ENCODE measurements around the gene XRN2. TPM values are rescaled to one million over a fixed set of nuclear protein-coding genes. Genes with fewer than 3 reads are reported as not detected.
A peak's percentile ranks its signal among the peaks of the same experiment; 100 is the strongest.

XRN2 gene
- total and polyA plus RNA-seq, 2 of the 13 experiments (the other 11 are each of a cell fraction or from before 2014, with no cell fraction given) = 90.3 to 171 TPM

DNA sequence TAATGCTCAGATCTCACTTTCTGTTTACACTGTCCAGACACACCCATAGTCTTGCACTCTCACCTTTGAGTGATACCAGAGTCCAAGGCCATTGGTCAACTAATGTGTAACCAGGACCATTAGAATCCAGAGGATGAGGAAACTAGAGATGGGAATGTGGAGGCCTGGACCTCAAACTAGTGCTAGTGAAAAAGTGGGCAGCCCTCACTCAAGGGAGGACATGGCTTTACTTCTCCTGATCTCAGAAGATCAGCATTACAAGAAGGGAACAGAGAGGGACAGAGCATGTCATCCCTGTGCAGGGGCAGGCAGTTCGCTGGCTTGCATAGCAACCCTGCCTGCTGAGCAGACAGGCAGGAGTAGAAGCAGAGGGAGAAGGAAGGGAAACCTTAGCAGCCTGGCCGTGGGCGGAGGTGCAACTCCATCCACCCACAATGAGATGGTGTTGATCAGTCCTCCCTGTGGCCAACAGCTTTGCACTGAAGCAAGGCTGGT is 22.6 kb upstream of the XRN2 start (continued):
- TF ChIP-seq ZNF629 (CRISPR knock-in tag; conservative IDR thresholded peaks at IDR 0.05) = peak; percentile 99
- no peak for TF ChIP-seq SMYD3 (CRISPR knock-in tag; IDR thresholded peaks at IDR 0.05)
- TF ChIP-seq SMAD1 (CRISPR knock-in tag; IDR thresholded peaks at IDR 0.05; ENCODE audit: borderline replicate concordance, low read depth) = no peak
- no peak for TF ChIP-seq ZNF563 (CRISPR knock-in tag; IDR thresholded peaks at IDR 0.05)
- TF ChIP-seq, protein P1, sequence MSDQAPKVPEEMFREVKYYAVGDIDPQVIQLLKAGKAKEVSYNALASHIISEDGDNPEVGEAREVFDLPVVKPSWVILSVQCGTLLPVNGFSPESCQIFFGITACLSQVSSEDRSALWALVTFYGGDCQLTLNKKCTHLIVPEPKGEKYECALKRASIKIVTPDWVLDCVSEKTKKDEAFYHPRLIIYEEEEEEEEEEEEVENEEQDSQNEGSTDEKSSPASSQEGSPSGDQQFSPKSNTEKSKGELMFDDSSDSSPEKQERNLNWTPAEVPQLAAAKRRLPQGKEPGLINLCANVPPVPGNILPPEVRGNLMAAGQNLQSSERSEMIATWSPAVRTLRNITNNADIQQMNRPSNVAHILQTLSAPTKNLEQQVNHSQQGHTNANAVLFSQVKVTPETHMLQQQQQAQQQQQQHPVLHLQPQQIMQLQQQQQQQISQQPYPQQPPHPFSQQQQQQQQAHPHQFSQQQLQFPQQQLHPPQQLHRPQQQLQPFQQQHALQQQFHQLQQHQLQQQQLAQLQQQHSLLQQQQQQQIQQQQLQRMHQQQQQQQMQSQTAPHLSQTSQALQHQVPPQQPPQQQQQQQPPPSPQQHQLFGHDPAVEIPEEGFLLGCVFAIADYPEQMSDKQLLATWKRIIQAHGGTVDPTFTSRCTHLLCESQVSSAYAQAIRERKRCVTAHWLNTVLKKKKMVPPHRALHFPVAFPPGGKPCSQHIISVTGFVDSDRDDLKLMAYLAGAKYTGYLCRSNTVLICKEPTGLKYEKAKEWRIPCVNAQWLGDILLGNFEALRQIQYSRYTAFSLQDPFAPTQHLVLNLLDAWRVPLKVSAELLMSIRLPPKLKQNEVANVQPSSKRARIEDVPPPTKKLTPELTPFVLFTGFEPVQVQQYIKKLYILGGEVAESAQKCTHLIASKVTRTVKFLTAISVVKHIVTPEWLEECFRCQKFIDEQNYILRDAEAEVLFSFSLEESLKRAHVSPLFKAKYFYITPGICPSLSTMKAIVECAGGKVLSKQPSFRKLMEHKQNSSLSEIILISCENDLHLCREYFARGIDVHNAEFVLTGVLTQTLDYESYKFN (CRISPR knock-in tag; conservative IDR thresholded peaks at IDR 0.05) = peak; percentile 81
- TF ChIP-seq NFE2 (CRISPR knock-in tag; IDR thresholded peaks at IDR 0.05) = no peak
- TF ChIP-seq TBX2 (CRISPR knock-in tag; IDR thresholded peaks at IDR 0.05; ENCODE audit: borderline replicate concordance) = peak; percentile 73; the same call in 1 of the 2 replicates
- TF ChIP-seq HNRNPH1 (optimal IDR thresholded peaks at IDR 0.05; ENCODE audit: low read depth, low read length) = no peak
- no peak for TF ChIP-seq U2AF2 (IDR thresholded peaks at IDR 0.05; ENCODE audit: low read depth, low read length)
- TF ChIP-seq, protein P2, sequence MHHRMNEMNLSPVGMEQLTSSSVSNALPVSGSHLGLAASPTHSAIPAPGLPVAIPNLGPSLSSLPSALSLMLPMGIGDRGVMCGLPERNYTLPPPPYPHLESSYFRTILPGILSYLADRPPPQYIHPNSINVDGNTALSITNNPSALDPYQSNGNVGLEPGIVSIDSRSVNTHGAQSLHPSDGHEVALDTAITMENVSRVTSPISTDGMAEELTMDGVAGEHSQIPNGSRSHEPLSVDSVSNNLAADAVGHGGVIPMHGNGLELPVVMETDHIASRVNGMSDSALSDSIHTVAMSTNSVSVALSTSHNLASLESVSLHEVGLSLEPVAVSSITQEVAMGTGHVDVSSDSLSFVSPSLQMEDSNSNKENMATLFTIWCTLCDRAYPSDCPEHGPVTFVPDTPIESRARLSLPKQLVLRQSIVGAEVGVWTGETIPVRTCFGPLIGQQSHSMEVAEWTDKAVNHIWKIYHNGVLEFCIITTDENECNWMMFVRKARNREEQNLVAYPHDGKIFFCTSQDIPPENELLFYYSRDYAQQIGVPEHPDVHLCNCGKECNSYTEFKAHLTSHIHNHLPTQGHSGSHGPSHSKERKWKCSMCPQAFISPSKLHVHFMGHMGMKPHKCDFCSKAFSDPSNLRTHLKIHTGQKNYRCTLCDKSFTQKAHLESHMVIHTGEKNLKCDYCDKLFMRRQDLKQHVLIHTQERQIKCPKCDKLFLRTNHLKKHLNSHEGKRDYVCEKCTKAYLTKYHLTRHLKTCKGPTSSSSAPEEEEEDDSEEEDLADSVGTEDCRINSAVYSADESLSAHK (CRISPR knock-in tag; IDR thresholded peaks at IDR 0.05; ENCODE audit: borderline replicate concordance) = no peak
- TF ChIP-seq SNRNP70 (IDR thresholded peaks at IDR 0.05; ENCODE audit: low read depth, low read length) = no peak
- TF ChIP-seq ATF7-NPFF (CRISPR knock-in tag; IDR thresholded peaks at IDR 0.05; ENCODE audit: low read depth) = no peak
- TF ChIP-seq DNMT1 (CRISPR knock-in tag; IDR thresholded peaks at IDR 0.05) = no peak
- TF ChIP-seq TCF12 (IDR thresholded peaks at IDR 0.05) = no peak
- TF ChIP-seq TCF12 (CRISPR knock-in tag; IDR thresholded peaks at IDR 0.05) = no peak
- TF ChIP-seq, protein P3, sequence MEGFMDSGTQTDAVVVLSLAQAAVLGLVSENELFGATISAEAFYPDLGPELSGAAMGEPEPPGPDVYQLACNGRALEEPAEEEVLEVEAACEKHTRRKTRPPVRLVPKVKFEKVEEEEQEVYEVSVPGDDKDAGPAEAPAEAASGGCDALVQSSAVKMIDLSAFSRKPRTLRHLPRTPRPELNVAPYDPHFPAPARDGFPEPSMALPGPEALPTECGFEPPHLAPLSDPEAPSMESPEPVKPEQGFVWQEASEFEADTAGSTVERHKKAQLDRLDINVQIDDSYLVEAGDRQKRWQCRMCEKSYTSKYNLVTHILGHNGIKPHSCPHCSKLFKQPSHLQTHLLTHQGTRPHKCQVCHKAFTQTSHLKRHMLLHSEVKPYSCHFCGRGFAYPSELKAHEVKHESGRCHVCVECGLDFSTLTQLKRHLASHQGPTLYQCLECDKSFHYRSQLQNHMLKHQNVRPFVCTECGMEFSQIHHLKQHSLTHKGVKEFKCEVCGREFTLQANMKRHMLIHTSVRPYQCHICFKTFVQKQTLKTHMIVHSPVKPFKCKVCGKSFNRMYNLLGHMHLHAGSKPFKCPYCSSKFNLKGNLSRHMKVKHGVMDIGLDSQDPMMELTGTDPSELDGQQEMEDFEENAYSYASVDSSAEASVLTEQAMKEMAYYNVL (CRISPR knock-in tag; IDR thresholded peaks at IDR 0.05; ENCODE audit: borderline replicate concordance) = 0 out of 2 replicates have a peak, but pooled peaks have one; percentile 7
- TF ChIP-seq, protein P4, sequence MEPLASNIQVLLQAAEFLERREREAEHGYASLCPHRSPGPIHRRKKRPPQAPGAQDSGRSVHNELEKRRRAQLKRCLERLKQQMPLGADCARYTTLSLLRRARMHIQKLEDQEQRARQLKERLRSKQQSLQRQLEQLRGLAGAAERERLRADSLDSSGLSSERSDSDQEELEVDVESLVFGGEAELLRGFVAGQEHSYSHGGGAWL (CRISPR knock-in tag; IDR thresholded peaks at IDR 0.05) = no peak
- TF ChIP-seq, protein P5, sequence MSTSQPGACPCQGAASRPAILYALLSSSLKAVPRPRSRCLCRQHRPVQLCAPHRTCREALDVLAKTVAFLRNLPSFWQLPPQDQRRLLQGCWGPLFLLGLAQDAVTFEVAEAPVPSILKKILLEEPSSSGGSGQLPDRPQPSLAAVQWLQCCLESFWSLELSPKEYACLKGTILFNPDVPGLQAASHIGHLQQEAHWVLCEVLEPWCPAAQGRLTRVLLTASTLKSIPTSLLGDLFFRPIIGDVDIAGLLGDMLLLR (CRISPR knock-in tag; IDR thresholded peaks at IDR 0.05) = no peak
- no peak for TF ChIP-seq ZNF343 (CRISPR knock-in tag; IDR thresholded peaks at IDR 0.05)
- no peak for TF ChIP-seq FOXM1 (CRISPR knock-in tag; IDR thresholded peaks at IDR 0.05)

Data from HepG2 (cell line).